Ecto neural progenitor cell (in vitro differentiated cells): Measurements from ENCODE around the gene SETDB1.

ENCODE experiments used
- DNase-seq: peaks from one replicate; pipeline ENCODE4 v3.0.0-alpha.2; 2018; ENCODE audit warnings: low spot score

The SETDB1 gene

GRCh38 chr1:150931773-150932172 is 5.6 kb downstream of the SETDB1 start:
- DNase-seq, result no peak

GRCh38 chr1:150944856-150945255 is 18.7 kb downstream of the SETDB1 start:
- no peak for DNase-seq

DNA sequence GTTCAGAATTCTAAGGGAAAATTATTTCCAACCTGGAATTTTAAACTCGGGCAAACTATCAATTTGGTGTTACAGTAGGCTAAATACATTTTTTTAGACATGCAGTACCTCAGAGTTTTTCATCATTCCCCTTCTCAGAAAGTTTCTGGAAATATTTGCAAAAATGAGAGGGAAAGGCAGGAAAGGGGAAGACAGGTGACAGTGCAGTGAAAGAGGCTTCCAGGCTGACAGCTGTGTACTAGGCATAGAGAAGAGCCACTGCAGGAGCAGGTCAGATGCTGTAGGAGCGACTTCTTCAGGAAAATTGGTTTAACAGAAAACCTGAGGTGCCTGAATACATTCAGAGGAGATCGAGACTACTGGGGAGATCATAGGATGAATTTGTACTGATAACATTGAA is 28.5 kb downstream of the SETDB1 start:
- no peak for DNase-seq

GRCh38 chr1:150955280-150955679 is 29.1 kb downstream of the SETDB1 start:
- DNase-seq, result no peak

GRCh38 chr1:150957666-150958065 is 31.5 kb downstream of the SETDB1 start:
- DNase-seq, result no peak

DNA sequence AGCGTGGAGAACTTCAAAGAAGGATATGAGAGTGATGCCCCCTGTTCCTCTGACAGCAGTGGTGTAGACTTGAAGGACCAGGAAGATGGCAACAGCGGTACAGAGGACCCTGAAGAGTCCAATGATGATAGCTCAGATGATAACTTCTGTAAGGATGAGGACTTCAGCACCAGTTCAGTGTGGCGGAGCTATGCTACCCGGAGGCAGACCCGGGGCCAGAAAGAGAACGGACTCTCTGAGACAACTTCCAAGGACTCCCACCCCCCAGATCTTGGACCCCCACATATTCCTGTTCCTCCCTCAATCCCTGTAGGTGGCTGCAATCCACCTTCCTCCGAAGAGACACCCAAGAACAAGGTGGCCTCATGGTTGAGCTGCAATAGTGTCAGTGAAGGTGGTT is 34.5 kb downstream of the SETDB1 start:
- no peak for DNase-seq

DNA sequence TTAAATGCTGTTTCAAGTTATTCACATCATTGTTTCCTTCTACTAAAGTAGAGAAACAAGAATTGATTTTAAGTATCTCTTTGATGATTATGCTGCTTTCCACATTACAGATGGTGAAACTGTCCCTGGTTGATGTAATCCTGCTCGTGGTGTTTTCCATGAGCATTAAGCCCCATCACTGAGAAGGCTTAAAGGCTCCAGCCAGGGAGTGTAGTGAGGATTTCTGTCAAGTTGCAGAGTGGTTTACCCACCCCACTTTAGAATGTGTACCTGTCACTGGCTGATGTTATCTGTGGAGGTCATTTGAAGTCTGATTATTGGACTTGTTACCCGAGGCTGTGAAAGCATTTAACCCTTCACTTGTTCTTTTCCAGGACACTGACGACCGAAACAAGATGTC is 35.6 kb downstream of the SETDB1 start:
- no peak for DNase-seq

- no peak for DNase-seq
These were observed 37.4 kb downstream of the SETDB1 start for GRCh38 chr1:150963321-150964163.

DNA sequence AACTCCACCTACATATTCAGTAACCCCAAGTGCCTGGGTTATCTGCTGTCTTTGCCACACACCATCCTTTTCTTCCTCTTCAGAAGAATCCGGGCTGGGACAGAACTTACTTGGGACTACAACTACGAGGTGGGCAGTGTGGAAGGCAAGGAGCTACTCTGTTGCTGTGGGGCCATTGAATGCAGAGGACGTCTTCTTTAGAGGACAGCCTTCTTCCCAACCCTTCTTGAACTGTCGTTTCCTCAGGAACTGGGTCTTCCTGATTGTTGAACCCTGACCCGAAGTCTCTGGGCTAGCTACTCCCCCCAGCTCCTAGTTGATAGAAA is 38.0 kb downstream of the SETDB1 start:
- DNase-seq, result no peak

DNA sequence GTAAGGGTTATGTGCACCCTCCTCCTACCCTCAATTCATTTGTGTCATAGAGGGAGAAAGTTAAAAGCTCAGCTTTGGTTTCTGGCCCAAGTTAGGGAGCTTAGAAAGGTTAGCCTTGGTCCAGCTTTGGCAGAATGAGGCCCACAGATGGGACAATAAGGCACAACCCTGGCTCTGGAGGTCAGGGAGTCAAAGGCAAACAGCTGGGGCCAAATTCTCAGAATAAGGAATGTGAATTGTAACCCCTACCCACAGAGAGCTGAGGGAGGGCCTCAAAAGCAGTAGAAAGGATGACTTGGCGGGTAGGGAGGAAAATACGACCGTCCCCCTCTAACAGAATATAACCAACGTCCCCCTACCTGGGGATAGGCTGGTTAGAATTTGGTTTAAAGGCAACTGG is 39.4 kb downstream of the SETDB1 start:
- DNase-seq, result no peak

- no peak for DNase-seq
These were observed 39.8 kb downstream of the SETDB1 start for GRCh38 chr1:150966011-150966410.

DNA sequence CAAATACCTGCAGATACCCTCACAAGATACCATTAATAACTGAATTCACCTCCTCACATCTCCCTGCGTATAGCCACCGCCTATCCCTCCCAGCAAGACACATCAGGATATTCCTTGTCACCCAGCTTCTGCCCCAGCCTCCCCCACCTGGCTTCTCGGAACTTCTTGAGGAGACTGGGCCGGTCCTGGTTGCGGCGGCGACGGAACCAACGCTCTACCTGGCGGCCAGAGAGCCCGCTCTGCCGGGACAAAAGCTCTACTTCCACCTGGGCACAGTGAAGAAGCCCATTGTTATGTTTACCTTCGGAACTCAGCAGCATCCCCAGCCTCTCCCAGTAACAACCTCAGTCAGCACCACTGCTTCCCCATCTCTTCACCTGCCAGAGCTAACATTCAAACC is 41.8 kb downstream of the SETDB1 start:
- DNase-seq, result no peak

DNA sequence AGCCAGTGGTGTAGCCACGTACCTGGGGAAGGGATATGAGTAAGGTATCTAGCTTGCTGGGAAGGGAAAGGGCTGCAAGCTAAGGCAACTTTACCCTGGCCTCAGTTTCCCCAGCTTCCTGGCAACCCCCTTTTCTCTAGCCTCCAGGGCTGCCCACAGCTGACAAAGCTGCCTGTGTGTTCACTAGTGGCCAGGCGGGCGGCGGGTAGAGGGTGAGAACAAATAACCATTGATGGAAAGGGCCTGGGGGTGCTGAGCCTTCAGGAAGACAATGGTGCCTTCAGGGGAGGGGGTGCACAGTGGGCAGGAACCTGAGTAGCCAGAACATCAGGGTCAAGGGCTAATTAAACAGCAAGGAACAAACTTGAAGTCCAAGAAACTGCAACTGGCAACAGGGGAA is 42.3 kb downstream of the SETDB1 start:
- no peak for DNase-seq

GRCh38 chr1:150969626-150970025 is 43.5 kb downstream of the SETDB1 start:
- DNase-seq, result no peak

DNA sequence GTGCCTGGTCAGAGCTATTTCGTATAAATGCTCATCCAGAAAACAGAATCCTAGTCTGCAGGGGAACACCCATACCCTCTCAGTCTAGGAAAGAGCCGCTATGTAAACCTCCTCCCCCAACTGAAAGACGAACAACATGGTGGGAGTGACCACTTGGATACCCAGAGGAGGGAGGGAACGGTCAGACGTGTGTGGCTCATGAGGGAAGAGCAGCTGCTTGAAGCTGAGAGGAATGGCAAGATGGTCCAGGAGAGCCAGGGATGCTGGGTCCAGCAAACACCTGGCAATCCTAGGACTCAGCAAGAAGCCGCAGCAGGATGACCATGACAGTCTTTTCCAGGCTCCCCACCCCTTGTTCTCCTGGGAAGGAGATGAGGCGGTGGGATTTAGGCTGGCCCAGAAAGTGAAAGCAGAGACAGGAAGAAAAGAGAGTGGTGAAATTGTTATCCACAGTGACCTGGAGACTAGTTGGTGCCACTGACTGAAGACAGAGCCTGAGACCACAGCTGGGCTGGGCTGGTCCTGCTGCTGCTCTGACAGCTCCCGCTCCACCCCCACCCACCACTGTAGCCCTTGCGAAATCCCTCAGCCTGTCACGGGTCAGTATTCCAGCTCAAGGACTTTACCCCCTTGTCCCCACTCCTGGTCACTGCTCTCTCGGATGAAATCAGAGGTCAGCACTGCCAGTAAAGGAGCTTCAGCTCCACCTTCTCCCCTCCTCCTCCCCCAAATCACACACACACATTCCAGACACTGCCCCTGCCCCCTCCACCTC is 44.8 kb downstream of the SETDB1 start:
- peak; percentile 62 for DNase-seq

- peak; percentile 68 for DNase-seq
These were observed 45.6 kb downstream of the SETDB1 start for GRCh38 chr1:150971583-150972416.

GRCh38 chr1:150972417-150972940 is 46.3 kb downstream of the SETDB1 start:
- no peak for DNase-seq

GRCh38 chr1:150973258-150973835 is 47.2 kb downstream of the SETDB1 start:
- peak; percentile 63 for DNase-seq

- DNase-seq, result peak; percentile 72
These were observed 47.8 kb downstream of the SETDB1 start for GRCh38 chr1:150973836-150974579.

GRCh38 chr1:150974580-150975478 is 48.7 kb downstream of the SETDB1 start, which contains the start of gene CERS2:
Gene CERS2 (minus strand): TSS chr1:150974835. CDS start chr1:150969090, 5,745 bp downstream.
- peak; percentile 88 for DNase-seq
